Measurements from ENCODE around the gene IQSEC2. TPM values are rescaled to one million over a fixed set of nuclear protein-coding genes. Genes with fewer than 3 reads are reported as not detected.

IQSEC2 gene
- total and polyA plus RNA-seq, 9 of the 15 experiments (the other 6 are each of a cell fraction or from before 2014, with no cell fraction given): 2.7 to 41.8 (median 20.1) TPM

- TF ChIP-seq JUNB (CRISPR knock-in tag; conservative IDR thresholded peaks at IDR 0.05) (no peak), BRF1 (IDR thresholded peaks at IDR 0.05; ENCODE audit: borderline replicate concordance, extremely low read depth, insufficient read length) (no peak), KAT2B (IDR thresholded peaks at IDR 0.05; ENCODE audit: low read depth, low read length) (no peak), RUNX1 (IDR thresholded peaks at IDR 0.05; ENCODE audit: low read depth) (no peak)
- TF ChIP-seq, protein P1, sequence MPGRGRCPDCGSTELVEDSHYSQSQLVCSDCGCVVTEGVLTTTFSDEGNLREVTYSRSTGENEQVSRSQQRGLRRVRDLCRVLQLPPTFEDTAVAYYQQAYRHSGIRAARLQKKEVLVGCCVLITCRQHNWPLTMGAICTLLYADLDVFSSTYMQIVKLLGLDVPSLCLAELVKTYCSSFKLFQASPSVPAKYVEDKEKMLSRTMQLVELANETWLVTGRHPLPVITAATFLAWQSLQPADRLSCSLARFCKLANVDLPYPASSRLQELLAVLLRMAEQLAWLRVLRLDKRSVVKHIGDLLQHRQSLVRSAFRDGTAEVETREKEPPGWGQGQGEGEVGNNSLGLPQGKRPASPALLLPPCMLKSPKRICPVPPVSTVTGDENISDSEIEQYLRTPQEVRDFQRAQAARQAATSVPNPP (IDR thresholded peaks at IDR 0.05; ENCODE audit: borderline replicate concordance, insufficient read depth, insufficient read length): no peak
Measured at GRCh38 chrX:53285591-53285990, 4.2 kb upstream of the IQSEC2 start (continued).

DNA sequence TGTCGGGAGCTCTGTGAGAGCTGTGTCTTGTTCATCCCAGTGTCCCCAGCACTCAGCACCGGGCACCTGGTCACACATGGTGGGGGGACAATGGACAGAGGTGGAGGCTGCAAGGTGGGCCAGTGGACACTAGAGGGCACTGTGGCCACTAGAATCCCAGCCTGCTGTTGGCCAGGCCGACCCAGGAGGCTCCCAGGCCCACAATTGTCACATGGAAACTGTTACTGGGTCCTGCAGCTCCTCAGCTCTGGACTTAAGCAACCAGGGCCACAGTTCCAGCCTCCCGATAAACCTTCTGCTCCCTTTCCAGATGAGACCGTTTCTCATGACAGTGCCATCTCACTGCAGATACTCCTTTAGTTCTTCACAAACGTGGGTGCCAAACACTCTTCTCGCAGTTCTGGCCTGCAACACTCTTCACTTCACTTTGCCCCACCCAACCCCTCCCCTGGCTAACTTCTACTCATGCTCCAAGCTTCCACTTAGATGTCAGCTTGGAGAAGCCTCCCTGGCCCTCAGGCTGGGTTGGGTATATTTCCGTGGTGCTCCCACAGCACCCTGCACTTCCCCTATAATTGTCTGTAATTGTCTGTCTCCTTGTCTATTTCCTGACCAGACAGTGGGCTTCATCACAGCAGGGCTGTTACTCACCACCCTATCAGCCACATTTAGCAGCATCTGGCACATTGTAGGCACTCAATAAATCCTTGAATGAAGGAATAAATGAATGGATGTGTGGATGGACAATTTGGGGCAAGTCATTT, 3.5 kb upstream of the IQSEC2 start:
- ATAC-seq (peak; percentile 77), FAIRE-seq (peak; percentile 82), DNase-seq (ENCODE audit: extremely low read depth in 1 of 4, low spot score in 3 of 4) (peak; percentile 67 to 79 (median 76))
- no peaks in the 10 kb centered on the region for H3K9me3 ChIP-seq (replicated peaks; ENCODE audit: control insufficient read depth, insufficient read depth, low read depth, low read length)
- H3K27ac ChIP-seq (ENCODE audit: extremely low read depth, low read depth, low read length): no peak overlapping the region
- WGBS (ENCODE audit: insufficient coverage, low coverage, missing lambda C conversion rate): 33% methylated on average over 8 of the region's 8 CpGs
- H3K36me3 ChIP-seq (ENCODE audit: control insufficient read depth, insufficient read depth, low read length): no peaks in the 10 kb centered on the region
- H4K20me1 ChIP-seq (replicated peaks; ENCODE audit: control insufficient read depth, insufficient read depth, low read length): no peaks in the 10 kb centered on the region
- H3K4me1 ChIP-seq (replicated peaks in 1 of 2; ENCODE audit: control insufficient read depth in 2 of 2, insufficient read depth in 2 of 2, low read length in 2 of 2): peaks cover 11 to 37% of the 10 kb centered on the region in 2 experiments; a peak in 4 of 5 replicates
- no peaks in the 10 kb centered on the region for H3K9me1 ChIP-seq (ENCODE audit: control insufficient read depth, insufficient read depth, low read length)
- peak overlapping the region; percentile 15; the same call in 1 of the 2 replicates for H3K4me2 ChIP-seq (ENCODE audit: insufficient read depth, low read length)
- peaks cover 16% of the 10 kb centered on the region for H3K79me2 ChIP-seq (ENCODE audit: control insufficient read depth, insufficient read depth, low read length)
- in situ Hi-C loops (cut with MboI) (no loop called here), intact Hi-C loops (cut with micrococcal nuclease) (no loop called here)
- peak overlapping the region; percentile 86 for H2AFZ ChIP-seq (ENCODE audit: low read depth, low read length)
- H3K27me3 ChIP-seq (ENCODE audit: control insufficient read depth in 2 of 2, insufficient read depth in 2 of 2, low read length in 2 of 2): no peaks in the 10 kb centered on the region
- POLR2A ChIA-PET: no interaction called here
- H3K9ac ChIP-seq (ENCODE audit: insufficient read depth in 1 of 2, low read depth in 2 of 2, low read length in 2 of 2): peak overlapping the region in 1 of 2 experiments; percentile 14; a peak in 1 of 4 replicates
- no peak overlapping the region for H3K4me3 ChIP-seq
- CTCF ChIA-PET (ENCODE audit: low intra/inter-chr PET ratio): no interaction called here
- no TSS peak for BruUV-seq (replicated peaks)
- TF ChIP-seq, protein P2, sequence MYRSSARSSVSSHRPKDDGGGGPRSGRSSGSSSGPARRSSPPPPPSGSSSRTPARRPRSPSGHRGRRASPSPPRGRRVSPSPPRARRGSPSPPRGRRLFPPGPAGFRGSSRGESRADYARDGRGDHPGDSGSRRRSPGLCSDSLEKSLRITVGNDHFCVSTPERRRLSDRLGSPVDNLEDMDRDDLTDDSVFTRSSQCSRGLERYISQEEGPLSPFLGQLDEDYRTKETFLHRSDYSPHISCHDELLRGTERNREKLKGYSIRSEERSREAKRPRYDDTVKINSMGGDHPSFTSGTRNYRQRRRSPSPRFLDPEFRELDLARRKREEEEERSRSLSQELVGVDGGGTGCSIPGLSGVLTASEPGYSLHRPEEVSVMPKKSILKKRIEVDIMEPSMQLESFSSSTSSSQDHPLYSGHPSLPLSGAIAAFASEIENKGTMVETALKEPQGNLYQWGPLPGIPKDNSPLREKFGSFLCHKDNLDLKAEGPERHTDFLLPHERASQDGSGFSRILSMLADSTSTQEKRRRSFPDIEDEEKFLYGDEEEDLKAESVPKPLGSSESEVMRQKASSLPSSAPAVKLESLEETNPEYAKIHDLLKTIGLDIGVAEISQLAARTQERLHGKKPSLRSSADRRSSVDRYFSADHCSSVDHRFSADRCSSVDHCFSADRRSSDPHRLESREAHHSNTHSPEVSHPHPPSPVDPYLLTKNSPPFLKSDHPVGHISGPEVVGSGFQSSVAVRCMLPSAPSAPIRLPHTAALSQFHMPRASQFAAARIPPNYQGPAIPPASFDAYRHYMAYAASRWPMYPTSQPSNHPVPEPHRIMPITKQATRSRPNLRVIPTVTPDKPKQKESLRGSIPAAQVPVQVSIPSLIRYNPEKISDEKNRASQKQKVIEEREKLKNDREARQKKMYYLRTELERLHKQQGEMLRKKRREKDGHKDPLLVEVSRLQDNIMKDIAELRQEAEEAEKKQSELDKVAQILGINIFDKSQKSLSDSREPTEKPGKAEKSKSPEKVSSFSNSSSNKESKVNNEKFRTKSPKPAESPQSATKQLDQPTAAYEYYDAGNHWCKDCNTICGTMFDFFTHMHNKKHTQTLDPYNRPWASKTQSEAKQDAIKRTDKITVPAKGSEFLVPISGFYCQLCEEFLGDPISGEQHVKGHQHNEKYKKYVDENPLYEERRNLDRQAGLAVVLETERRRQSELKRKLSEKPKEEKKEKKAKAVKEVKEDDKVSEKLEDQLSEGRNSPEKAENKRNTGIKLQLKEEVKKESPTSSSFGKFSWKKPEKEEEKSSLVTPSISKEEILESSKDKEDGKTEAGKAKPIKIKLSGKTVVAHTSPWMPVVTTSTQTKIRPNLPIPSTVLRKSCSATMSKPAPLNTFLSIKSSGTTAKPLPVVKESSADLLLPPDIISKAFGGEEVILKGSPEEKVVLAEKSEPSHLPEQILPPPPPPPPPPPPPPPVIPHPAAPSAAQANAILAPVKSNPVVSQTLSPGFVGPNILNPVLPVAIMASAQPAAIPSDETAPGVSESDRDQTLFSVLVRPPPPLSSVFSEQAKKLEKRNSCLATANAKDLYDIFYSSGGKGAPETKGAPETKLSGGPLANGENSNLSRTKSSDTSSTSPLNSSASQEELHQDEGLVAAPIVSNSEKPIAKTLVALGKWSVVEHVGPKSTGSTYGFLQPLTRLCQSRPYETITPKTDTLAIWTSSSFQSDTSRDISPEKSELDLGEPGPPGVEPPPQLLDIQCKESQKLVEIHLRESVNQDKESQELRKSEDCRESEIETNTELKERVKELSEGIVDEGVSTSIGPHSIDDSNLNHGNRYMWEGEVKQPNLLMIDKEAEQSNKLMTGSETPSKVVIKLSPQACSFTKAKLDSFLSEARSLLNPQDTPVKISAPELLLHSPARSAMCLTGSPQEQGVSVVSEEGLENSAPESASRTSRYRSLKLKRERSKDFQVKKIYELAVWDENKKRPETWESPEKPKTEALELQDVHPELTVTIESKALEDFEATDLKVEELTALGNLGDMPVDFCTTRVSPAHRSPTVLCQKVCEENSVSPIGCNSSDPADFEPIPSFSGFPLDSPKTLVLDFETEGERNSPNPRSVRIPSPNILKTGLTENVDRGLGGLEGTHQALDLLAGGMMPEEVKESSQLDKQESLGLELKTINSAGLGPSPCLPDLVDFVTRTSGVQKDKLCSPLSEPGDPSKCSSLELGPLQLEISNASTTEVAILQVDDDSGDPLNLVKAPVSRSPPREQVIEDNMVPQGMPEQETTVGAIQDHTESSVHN (IDR thresholded peaks at IDR 0.05; ENCODE audit: borderline replicate concordance in 1 of 2, low read depth in 1 of 2): no peak
- TF ChIP-seq C11orf30 (IDR thresholded peaks at IDR 0.05; ENCODE audit: low read depth) (no peak), MTA3 (IDR thresholded peaks at IDR 0.05; ENCODE audit: borderline replicate concordance) (0 out of 2 replicates have a peak, but pooled peaks have one; percentile 25)

All from K562 (cell line).